T47D (cell line): ENCODE measurements around the gene RPTOR.
"Not testable (repeated sequence)": the region's sequence is repeated elsewhere in the genome, so short reads cannot be mapped to it uniquely, and the experiment has no call there.

Experiments used
- DNase-seq, 2 experiments: peaks; one replicate each; pipeline versions ENCODE4 v3.0.0 to v3.0.0-alpha.2; 2011 to 2012; ENCODE audit warnings: low read depth in 1 of 2, low spot score in 1 of 2
- JUND ChIP-seq: IDR thresholded peaks from 2 replicates; pipeline ENCODE4 v1.6.1; 2012; ENCODE audit warnings: low read depth
- in situ Hi-C: cut with HindIII; loops from 2 replicates; pipeline ENCODE4 v1.10.0; 2016; ENCODE audit warnings: low sequenced_read_pairs, low pct_unique_long_range_greater_than_20kb

Gene RPTOR

GRCh38 chr17:80544655-80545498 lies at the start of gene RPTOR:
Gene RPTOR, plus strand, starts transcription at chr17:80544838. Its CDS starts 792 bp downstream, at chr17:80545630.
- DNase-seq, result peak; percentile 85 to 93
- in situ Hi-C loops, result no loop called here
- no peak for TF ChIP-seq JUND

DNA sequence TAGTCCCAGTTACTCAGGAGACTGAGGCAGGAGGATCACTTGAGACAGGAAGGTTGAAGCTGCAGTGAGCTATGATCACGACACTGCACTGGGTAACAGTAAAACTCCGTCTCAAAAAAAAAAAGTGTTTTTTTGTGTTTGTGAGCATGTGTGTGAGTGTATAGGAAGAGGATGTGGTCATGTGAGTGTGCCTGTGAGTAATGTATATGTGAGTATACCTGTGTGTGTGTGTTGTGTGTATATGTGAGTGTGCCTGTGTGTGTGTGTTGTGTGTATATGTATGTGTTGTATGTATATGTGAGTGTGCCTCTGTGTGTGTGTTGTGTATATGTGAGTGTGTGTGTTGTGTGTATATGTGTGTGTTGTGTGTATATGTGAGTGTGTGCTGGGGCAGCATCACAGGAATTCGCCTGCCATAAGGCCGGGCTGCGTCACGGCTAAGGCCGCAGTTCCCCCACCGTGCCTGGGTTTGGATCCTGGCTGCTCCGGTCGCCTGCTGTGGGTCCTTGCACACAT lies 46.9 kb upstream of the RPTOR start:
- DNase-seq, result no peak
- in situ Hi-C loops, result no loop called here
- TF ChIP-seq JUND, result no peak

- in situ Hi-C loops, result no loop called here
- no peak for DNase-seq
- TF ChIP-seq JUND, result no peak
Measured at GRCh38 chr17:80498242-80498919, 46.3 kb upstream of the RPTOR start.

- in situ Hi-C loops, result no loop called here
- no peak for TF ChIP-seq JUND
- no peak for DNase-seq
Measured at GRCh38 chr17:80498920-80499410, 45.7 kb upstream of the RPTOR start.

DNA sequence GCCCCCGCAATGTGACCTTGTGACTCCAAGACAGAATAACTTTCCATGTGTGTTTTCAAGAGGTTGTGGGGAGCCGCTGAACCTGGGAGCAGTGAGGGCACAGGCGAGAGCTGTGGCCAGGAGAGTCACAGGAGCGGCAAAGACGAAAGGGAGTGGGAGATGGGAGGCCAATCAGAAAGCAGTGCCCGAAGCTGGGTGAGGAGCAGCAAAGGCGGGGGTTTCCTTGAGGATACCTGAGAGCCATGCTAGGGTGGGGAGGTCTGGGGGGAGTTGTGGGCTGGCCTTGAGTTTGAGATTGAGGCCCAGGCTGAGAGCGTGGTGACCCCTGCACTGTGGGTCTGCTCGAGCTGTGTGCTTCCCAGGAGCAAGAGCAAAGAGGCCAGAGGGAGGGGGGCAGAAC lies 45.1 kb upstream of the RPTOR start:
- in situ Hi-C loops, result no loop called here
- DNase-seq, result no peak
- TF ChIP-seq JUND, result no peak

GRCh38 chr17:80499961-80500665 lies 44.5 kb upstream of the RPTOR start:
- TF ChIP-seq JUND, result no peak
- in situ Hi-C loops, result no loop called here
- no peak for DNase-seq

GRCh38 chr17:80501741-80502577 lies 42.7 kb upstream of the RPTOR start:
- in situ Hi-C loops, result no loop called here
- no peak for TF ChIP-seq JUND
- DNase-seq, result no peak

- TF ChIP-seq JUND, result no peak
- no peak for DNase-seq
- in situ Hi-C loops, result no loop called here
Measured at GRCh38 chr17:80502578-80502877, 42.1 kb upstream of the RPTOR start.

GRCh38 chr17:80503031-80503430 lies 41.6 kb upstream of the RPTOR start:
- in situ Hi-C loops, result no loop called here
- TF ChIP-seq JUND, result no peak
- no peak for DNase-seq

GRCh38 chr17:80503921-80504320 lies 40.7 kb upstream of the RPTOR start:
- in situ Hi-C loops, result no loop called here
- TF ChIP-seq JUND, result no peak
- DNase-seq, result no peak

GRCh38 chr17:80504686-80505413 lies 39.8 kb upstream of the RPTOR start:
- TF ChIP-seq JUND, result no peak
- in situ Hi-C loops, result no loop called here
- no peak for DNase-seq

GRCh38 chr17:80507177-80507576 lies 37.5 kb upstream of the RPTOR start:
- in situ Hi-C loops, result not testable (repeated sequence)

More at GRCh38 chr17:80507177-80507576, 37.5 kb upstream of the RPTOR start:
- not testable (repeated sequence) for DNase-seq
